HG03103 (cell line): ENCODE results near the gene CTNNBL1.
A peak's percentile ranks its signal among the peaks of the same experiment; 100 is the strongest.
"Not testable (repeated sequence)": the region's sequence is repeated elsewhere in the genome, so short reads cannot be mapped to it uniquely, and the experiment has no call there.

Source experiments
- ATAC-seq: cut with Tn5 transposase; IDR thresholded peaks from one replicate; pipeline ENCODE4 v1.9.1; 2021; ENCODE audit warnings: low read depth; ENCODE audit not compliant: unreplicated experiment

CTNNBL1 gene

GRCh38 chr20:37677969-37678861, 15.6 kb upstream of the CTNNBL1 start:
- ATAC-seq: no peak

- not testable (repeated sequence) for ATAC-seq
Observed at GRCh38 chr20:37679751-37680150, 14.1 kb upstream of the CTNNBL1 start.

GRCh38 chr20:37680420-37680819, 13.4 kb upstream of the CTNNBL1 start:
- no peak for ATAC-seq

- no peak for ATAC-seq
Observed at GRCh38 chr20:37681384-37682112, 12.3 kb upstream of the CTNNBL1 start.

GRCh38 chr20:37683146-37683545, 10.7 kb upstream of the CTNNBL1 start:
- not testable (repeated sequence) for ATAC-seq

- ATAC-seq: no peak
Observed at GRCh38 chr20:37686762-37687477, 6.9 kb upstream of the CTNNBL1 start.

GRCh38 chr20:37687478-37687805, 6.4 kb upstream of the CTNNBL1 start:
- ATAC-seq: no peak

- ATAC-seq: no peak
Observed at GRCh38 chr20:37688093-37688492, 5.7 kb upstream of the CTNNBL1 start.

- no peak for ATAC-seq
Observed at GRCh38 chr20:37690626-37691369, 3.0 kb upstream of the CTNNBL1 start.

GRCh38 chr20:37692459-37693166, 1.2 kb upstream of the CTNNBL1 start:
- ATAC-seq: no peak

- ATAC-seq: no peak
Observed at GRCh38 chr20:37693242-37693634, 592 bp upstream of the CTNNBL1 start.

GRCh38 chr20:37695684-37696342, 2.0 kb downstream of the CTNNBL1 start:
- ATAC-seq: no peak

GRCh38 chr20:37697314-37697713, 3.5 kb downstream of the CTNNBL1 start:
- peak; percentile 57 for ATAC-seq

GRCh38 chr20:37699202-37699601, 5.4 kb downstream of the CTNNBL1 start:
- no peak for ATAC-seq

- ATAC-seq: no peak
Observed at GRCh38 chr20:37700301-37700700, 6.5 kb downstream of the CTNNBL1 start.

GRCh38 chr20:37701676-37702075, 7.8 kb downstream of the CTNNBL1 start:
- ATAC-seq: not testable (repeated sequence)

- ATAC-seq: no peak
Observed at GRCh38 chr20:37702403-37703034, 8.7 kb downstream of the CTNNBL1 start.

GRCh38 chr20:37703035-37703845, 9.4 kb downstream of the CTNNBL1 start:
- no peak for ATAC-seq
